DND-41 (cell line): ENCODE data around the gene SPRYD4.

Source experiments
- ATAC-seq: fragments of 200-7000 bp; cut with Tn5 transposase; 3 replicates; pipeline ENCODE4 v1.9.1; 2021; ENCODE audit warnings: low read depth; ENCODE audit not compliant: insufficient read depth
- DNase-seq: peaks from one replicate; pipeline ENCODE4 v3.0.0-alpha.2; 2020
- H2AFZ ChIP-seq: 2 replicates; pipeline ENCODE4 v1.6.0; 2012; ENCODE audit warnings: low read depth, low read length
- H3K27ac ChIP-seq: 2 replicates; pipeline ENCODE4 v1.5.1; 2012; ENCODE audit warnings: low read length, inconsistent platforms
- H3K27me3 ChIP-seq: fragments of 200-600 bp; sonication (generic); 2 replicates; pipeline ENCODE4 v1.6.0; 2012; ENCODE audit warnings: low read length, mild to moderate bottlenecking, inconsistent platforms; ENCODE audit not compliant: insufficient read depth, poor library complexity
- H3K36me3 ChIP-seq: 2 replicates; pipeline ENCODE4 v1.5.1; 2012; ENCODE audit warnings: low read length, inconsistent platforms; ENCODE audit not compliant: insufficient read depth
- H3K4me1 ChIP-seq: 2 replicates; pipeline ENCODE4 v1.5.1; 2012; ENCODE audit warnings: mild to moderate bottlenecking, low read length; ENCODE audit not compliant: insufficient read depth
- H3K4me2 ChIP-seq: 2 replicates; pipeline ENCODE4 v1.6.0; 2012; ENCODE audit warnings: mild to moderate bottlenecking, moderate library complexity, low read length, inconsistent platforms; ENCODE audit not compliant: insufficient read depth
- H3K4me3 ChIP-seq, 2 experiments: fragments of 200-600 bp in 1 of 2; shearing (Covaris generic) in 1 of 2; 2 replicates each; pipeline ENCODE4 v1.5.1; 2012 to 2016; ENCODE audit warnings: inconsistent platforms in 2 of 2, low read length in 2 of 2, mild to moderate bottlenecking in 2 of 2, low read depth in 1 of 2, moderate library complexity in 1 of 2
- H3K79me2 ChIP-seq: 2 replicates; pipeline ENCODE4 v1.6.0; 2012; ENCODE audit warnings: low read length, inconsistent platforms; ENCODE audit not compliant: insufficient read depth
- H3K9ac ChIP-seq: 2 replicates; pipeline ENCODE4 v1.6.0; 2012; ENCODE audit warnings: low read depth, mild to moderate bottlenecking, inconsistent platforms, low read length, moderate library complexity
- H3K9me3 ChIP-seq: 2 replicates; pipeline ENCODE4 v1.5.1; 2012; ENCODE audit warnings: low read length, moderate library complexity, mild to moderate bottlenecking, inconsistent platforms; ENCODE audit not compliant: insufficient read depth, severe bottlenecking
- H4K20me1 ChIP-seq: 2 replicates; pipeline ENCODE4 v1.6.0; 2012; ENCODE audit warnings: low read length; ENCODE audit not compliant: insufficient read depth
- CTCF ChIP-seq: IDR thresholded peaks from 2 replicates; pipeline ENCODE4 v1.5.1; 2012; ENCODE audit warnings: borderline replicate concordance, low read length, moderate library complexity, mild to moderate bottlenecking; ENCODE audit not compliant: poor library complexity, severe bottlenecking; ENCODE audit errors: extremely low read depth
- EZH2 ChIP-seq: IDR thresholded peaks from 3 replicates; pipeline ENCODE4 v1.6.1; 2012; ENCODE audit warnings: borderline replicate concordance, low read depth, mild to moderate bottlenecking, moderate library complexity, low read length, inconsistent platforms; ENCODE audit not compliant: severe bottlenecking

Gene SPRYD4

GRCh38 chr12:56477521-56478225 is 9.3 kb downstream of the SPRYD4 start:
- ATAC-seq = no peak
- H2AFZ ChIP-seq = no peak overlapping the region

DNA sequence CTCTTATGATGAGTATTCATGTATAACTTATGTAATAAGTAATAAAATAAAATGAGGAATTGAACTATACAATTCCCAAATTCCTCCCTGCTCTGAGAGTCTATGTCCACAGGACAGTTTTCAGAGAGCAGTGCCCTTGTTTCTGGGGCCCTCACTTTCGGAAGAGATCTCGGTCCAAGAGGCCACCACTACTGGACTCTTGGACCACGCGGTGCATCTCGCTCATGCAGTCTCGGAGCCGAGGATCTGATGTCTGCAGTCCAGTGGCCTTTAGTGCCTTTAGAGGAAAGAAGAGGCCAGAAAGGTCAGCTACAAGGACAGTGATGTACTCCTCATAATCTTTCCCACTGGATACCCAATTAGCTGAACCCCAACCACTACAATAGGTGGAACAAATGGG is 11.2 kb downstream of the SPRYD4 start:
- Histone ChIP-seq H3K9ac (no peak overlapping the region), H4K20me1 (peaks cover 5% of the 10 kb centered on the region; the same call in 1 of the 2 replicates), H3K36me3 (no peaks in the 10 kb centered on the region; the same call in 1 of the 2 replicates), H3K4me2 (no peak overlapping the region), H3K4me1 (no peaks in the 10 kb centered on the region), H3K27ac (no peak overlapping the region), H3K9me3 (no peaks in the 10 kb centered on the region), H2AFZ (no peak overlapping the region), H3K27me3 (no peaks in the 10 kb centered on the region), H3K4me3 (no peak overlapping the region), H3K79me2 (no peaks in the 10 kb centered on the region)
- ATAC-seq (no peak), DNase-seq (no peak)
- no peak for TF ChIP-seq CTCF
- TF ChIP-seq EZH2 = no peak

More at GRCh38 chr12:56477521-56478225, 9.3 kb downstream of the SPRYD4 start:
- Histone ChIP-seq H3K27me3 (no peaks in the 10 kb centered on the region), H3K4me1 (no peaks in the 10 kb centered on the region), H3K9ac (no peak overlapping the region), H3K27ac (no peak overlapping the region), H4K20me1 (peaks cover 5% of the 10 kb centered on the region; the same call in 1 of the 2 replicates), H3K4me2 (no peak overlapping the region), H3K4me3 (no peak overlapping the region), H3K79me2 (peaks cover 2% of the 10 kb centered on the region; the same call in 1 of the 2 replicates), H3K9me3 (no peaks in the 10 kb centered on the region), H3K36me3 (peaks cover 5% of the 10 kb centered on the region)
- DNase-seq = no peak
- TF ChIP-seq EZH2 (no peak), CTCF (no peak)

GRCh38 chr12:56484566-56484965 is 16.2 kb downstream of the SPRYD4 start:
- TF ChIP-seq EZH2 = no peak
- no peak for TF ChIP-seq CTCF
- Histone ChIP-seq H3K36me3 (no peaks in the 10 kb centered on the region), H3K4me1 (no peaks in the 10 kb centered on the region), H3K9ac (no peak overlapping the region), H2AFZ (no peak overlapping the region), H3K4me2 (no peak overlapping the region), H3K9me3 (no peaks in the 10 kb centered on the region), H3K79me2 (no peaks in the 10 kb centered on the region), H3K4me3 (no peak overlapping the region), H3K27ac (no peak overlapping the region), H4K20me1 (no peaks in the 10 kb centered on the region), H3K27me3 (peaks cover 7% of the 10 kb centered on the region)
- ATAC-seq (no peak), DNase-seq (no peak)
